ENCODE results near the gene SFXN4. TPM values are rescaled to one million over a fixed set of nuclear protein-coding genes. Genes with fewer than 3 reads are reported as not detected.

Gene SFXN4
- total RNA-seq, 1 donor from 2014 or later: 16.7 TPM

DNA sequence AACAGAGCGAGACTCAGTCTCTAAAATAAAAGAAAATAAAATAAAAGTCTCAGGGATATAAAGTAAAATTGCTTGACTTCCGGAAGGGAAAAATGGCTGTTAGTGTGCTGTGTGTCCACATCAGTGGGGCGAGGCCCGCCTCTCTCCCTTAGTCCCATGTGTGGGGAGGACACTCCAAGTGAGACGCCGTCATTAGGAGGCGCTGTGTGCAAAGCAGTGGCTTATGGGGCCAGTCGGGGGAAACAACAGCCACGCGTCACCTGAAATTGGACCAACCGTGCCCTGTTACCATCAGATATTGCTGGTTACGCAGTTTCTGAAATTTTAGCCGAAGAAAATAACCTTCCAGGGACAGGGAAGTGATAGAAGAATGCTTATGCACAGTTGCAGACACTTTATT is 15.8 kb downstream of the SFXN4 start:
- TF ChIP-seq, protein P1, sequence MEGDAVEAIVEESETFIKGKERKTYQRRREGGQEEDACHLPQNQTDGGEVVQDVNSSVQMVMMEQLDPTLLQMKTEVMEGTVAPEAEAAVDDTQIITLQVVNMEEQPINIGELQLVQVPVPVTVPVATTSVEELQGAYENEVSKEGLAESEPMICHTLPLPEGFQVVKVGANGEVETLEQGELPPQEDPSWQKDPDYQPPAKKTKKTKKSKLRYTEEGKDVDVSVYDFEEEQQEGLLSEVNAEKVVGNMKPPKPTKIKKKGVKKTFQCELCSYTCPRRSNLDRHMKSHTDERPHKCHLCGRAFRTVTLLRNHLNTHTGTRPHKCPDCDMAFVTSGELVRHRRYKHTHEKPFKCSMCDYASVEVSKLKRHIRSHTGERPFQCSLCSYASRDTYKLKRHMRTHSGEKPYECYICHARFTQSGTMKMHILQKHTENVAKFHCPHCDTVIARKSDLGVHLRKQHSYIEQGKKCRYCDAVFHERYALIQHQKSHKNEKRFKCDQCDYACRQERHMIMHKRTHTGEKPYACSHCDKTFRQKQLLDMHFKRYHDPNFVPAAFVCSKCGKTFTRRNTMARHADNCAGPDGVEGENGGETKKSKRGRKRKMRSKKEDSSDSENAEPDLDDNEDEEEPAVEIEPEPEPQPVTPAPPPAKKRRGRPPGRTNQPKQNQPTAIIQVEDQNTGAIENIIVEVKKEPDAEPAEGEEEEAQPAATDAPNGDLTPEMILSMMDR (IDR thresholded peaks at IDR 0.05; ENCODE audit: insufficient read depth, low read depth, low read length): peak; percentile 3
- no peak for TF ChIP-seq EZH2 (IDR thresholded peaks at IDR 0.05; ENCODE audit: insufficient read depth, low read length)
- Histone ChIP-seq H3K27ac (ENCODE audit: low read depth, low read length) (no peak overlapping the region), H4K20me1 (ENCODE audit: insufficient read depth, low read length) (no peaks in the 10 kb centered on the region), H3K4me3 (ENCODE audit: insufficient read depth, low read depth, low read length) (no peak overlapping the region), H3K36me3 (ENCODE audit: insufficient read depth, low read length) (peaks cover 2% of the 10 kb centered on the region), H3K9ac (ENCODE audit: low read length) (no peak overlapping the region), H3K4me2 (ENCODE audit: low read length) (no peak overlapping the region), H2AFZ (ENCODE audit: low read depth, low read length) (no peak overlapping the region), H3K4me1 (ENCODE audit: insufficient read depth, low read length) (no peaks in the 10 kb centered on the region), H3K79me2 (ENCODE audit: insufficient read depth, low read length) (no peaks in the 10 kb centered on the region), H3K27me3 (ENCODE audit: insufficient read depth, low read length) (no peaks in the 10 kb centered on the region), H3K9me3 (ENCODE audit: insufficient read depth, low read depth, low read length) (no peaks in the 10 kb centered on the region)
- no peak overlapping the region for H3K27ac Mint-ChIP-seq (ENCODE audit: unreplicated experiment)
- no peaks in the 10 kb centered on the region for H3K9me3 Mint-ChIP-seq (ENCODE audit: unreplicated experiment)
- no peak overlapping the region for H3K4me3 Mint-ChIP-seq (ENCODE audit: unreplicated experiment)
- FAIRE-seq: no peak
- no peaks in the 10 kb centered on the region for H3K27me3 Mint-ChIP-seq (ENCODE audit: low read depth, unreplicated experiment)
- no peaks in the 10 kb centered on the region for H3K4me1 Mint-ChIP-seq (ENCODE audit: low read depth, unreplicated experiment)
- DNase-seq (ENCODE audit: low read depth): no peak
- H3K36me3 Mint-ChIP-seq (ENCODE audit: low read depth, unreplicated experiment): peaks cover 30% of the 10 kb centered on the region

DNA sequence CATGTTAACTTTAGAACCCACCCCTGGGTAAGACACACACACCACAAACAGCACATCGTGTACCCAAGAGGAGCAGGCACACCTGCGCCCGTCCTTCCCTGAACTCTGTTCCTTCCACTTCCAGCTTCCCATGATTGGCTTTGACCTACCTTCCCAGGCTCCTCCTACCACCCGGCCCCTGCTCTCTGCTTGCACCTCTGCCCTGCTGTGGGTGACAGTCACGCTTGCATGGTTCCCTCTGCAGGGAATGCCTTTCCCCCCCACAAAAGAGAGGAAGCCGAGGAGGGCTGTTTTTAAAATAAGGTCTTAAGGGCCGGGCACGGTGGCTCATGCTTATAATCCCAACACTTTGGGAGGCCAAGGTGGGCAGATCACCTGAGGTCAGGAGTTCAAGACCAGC is 16.4 kb downstream of the SFXN4 start:
- Histone ChIP-seq H4K20me1 (ENCODE audit: insufficient read depth, low read length) (no peaks in the 10 kb centered on the region), H3K79me2 (ENCODE audit: insufficient read depth, low read length) (no peaks in the 10 kb centered on the region), H3K4me2 (ENCODE audit: low read length) (no peak overlapping the region), H2AFZ (ENCODE audit: low read depth, low read length) (no peak overlapping the region), H3K27me3 (ENCODE audit: insufficient read depth, low read length) (no peaks in the 10 kb centered on the region), H3K4me1 (ENCODE audit: insufficient read depth, low read length) (no peaks in the 10 kb centered on the region), H3K9me3 (ENCODE audit: insufficient read depth, low read depth, low read length) (no peaks in the 10 kb centered on the region), H3K36me3 (ENCODE audit: insufficient read depth, low read length) (no peaks in the 10 kb centered on the region), H3K27ac (ENCODE audit: low read depth, low read length) (no peak overlapping the region), H3K9ac (ENCODE audit: low read length) (no peak overlapping the region), H3K4me3 (ENCODE audit: insufficient read depth, low read depth, low read length) (no peak overlapping the region)
- Mint-ChIP-seq H3K27me3 (ENCODE audit: low read depth, unreplicated experiment) (no peaks in the 10 kb centered on the region), H3K36me3 (ENCODE audit: low read depth, unreplicated experiment) (peaks cover 24% of the 10 kb centered on the region), H3K9me3 (ENCODE audit: unreplicated experiment) (no peaks in the 10 kb centered on the region), H3K4me1 (ENCODE audit: low read depth, unreplicated experiment) (no peaks in the 10 kb centered on the region), H3K4me3 (ENCODE audit: unreplicated experiment) (no peak overlapping the region), H3K27ac (ENCODE audit: unreplicated experiment) (no peak overlapping the region)
- TF ChIP-seq, protein P1 (IDR thresholded peaks at IDR 0.05; ENCODE audit: insufficient read depth, low read depth, low read length): no peak
- no peak for TF ChIP-seq EZH2 (IDR thresholded peaks at IDR 0.05; ENCODE audit: insufficient read depth, low read length)
- no peak for DNase-seq (ENCODE audit: low read depth)
- no peak for FAIRE-seq

DNA sequence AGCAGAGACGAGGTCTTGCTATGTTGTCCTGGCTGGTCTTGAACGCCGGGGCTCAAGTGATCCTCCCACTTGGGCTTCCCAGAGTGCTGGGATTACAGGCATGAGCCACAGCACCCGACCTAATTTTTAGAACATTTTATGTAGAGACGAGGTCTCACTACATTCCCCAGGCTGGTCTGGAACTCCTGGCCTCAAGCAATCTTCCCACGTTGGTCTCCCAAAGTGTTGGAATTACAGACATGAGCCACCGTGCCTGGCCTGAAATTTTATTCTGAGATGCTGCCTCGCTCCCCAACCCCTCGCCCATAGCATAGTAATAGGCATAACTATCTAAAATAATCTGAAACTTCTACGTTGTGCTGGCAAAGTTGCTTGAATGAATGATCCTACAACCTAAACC is 21.9 kb downstream of the SFXN4 start:
- peaks cover 2% of the 10 kb centered on the region for H3K4me1 Mint-ChIP-seq (ENCODE audit: low read depth, unreplicated experiment)
- FAIRE-seq (no peak), DNase-seq (ENCODE audit: low read depth) (no peak)
- no peaks in the 10 kb centered on the region for H3K9me3 Mint-ChIP-seq (ENCODE audit: unreplicated experiment)
- no peak overlapping the region for H2AFZ ChIP-seq (ENCODE audit: low read depth, low read length)
- no peaks in the 10 kb centered on the region for H4K20me1 ChIP-seq (ENCODE audit: insufficient read depth, low read length)
- no peaks in the 10 kb centered on the region for H3K9me3 ChIP-seq (ENCODE audit: insufficient read depth, low read depth, low read length)
- no peaks in the 10 kb centered on the region for H3K79me2 ChIP-seq (ENCODE audit: insufficient read depth, low read length)
- no peak overlapping the region for H3K27ac Mint-ChIP-seq (ENCODE audit: unreplicated experiment)
- no peak overlapping the region for H3K4me2 ChIP-seq (ENCODE audit: low read length)
- H3K9ac ChIP-seq (ENCODE audit: low read length): no peak overlapping the region
- no peak overlapping the region for H3K4me3 Mint-ChIP-seq (ENCODE audit: unreplicated experiment)
- H3K36me3 Mint-ChIP-seq (ENCODE audit: low read depth, unreplicated experiment): peaks cover 18% of the 10 kb centered on the region
- H3K27me3 ChIP-seq (ENCODE audit: insufficient read depth, low read length): no peaks in the 10 kb centered on the region
- no peaks in the 10 kb centered on the region for H3K36me3 ChIP-seq (ENCODE audit: insufficient read depth, low read length)
- no peak overlapping the region for H3K27ac ChIP-seq (ENCODE audit: low read depth, low read length)
- H3K4me1 ChIP-seq (ENCODE audit: insufficient read depth, low read length): no peaks in the 10 kb centered on the region
- H3K27me3 Mint-ChIP-seq (ENCODE audit: low read depth, unreplicated experiment): no peaks in the 10 kb centered on the region
- no peak overlapping the region for H3K4me3 ChIP-seq (ENCODE audit: insufficient read depth, low read depth, low read length)
- TF ChIP-seq, protein P1 (IDR thresholded peaks at IDR 0.05; ENCODE audit: insufficient read depth, low read depth, low read length): no peak
- no peak for TF ChIP-seq EZH2 (IDR thresholded peaks at IDR 0.05; ENCODE audit: insufficient read depth, low read length)
